Measurements from ENCODE around the gene MIS18A.
"Not testable (repeated sequence)": the region's sequence is repeated elsewhere in the genome, so short reads cannot be mapped to it uniquely, and the experiment has no call there.

The MIS18A gene

GRCh38 chr21:32303385-32303784 is 24.5 kb upstream of the MIS18A start:
- DNase-seq, result no peak

GRCh38 chr21:32302560-32302959 is 23.7 kb upstream of the MIS18A start:
- DNase-seq, result no peak

DNA sequence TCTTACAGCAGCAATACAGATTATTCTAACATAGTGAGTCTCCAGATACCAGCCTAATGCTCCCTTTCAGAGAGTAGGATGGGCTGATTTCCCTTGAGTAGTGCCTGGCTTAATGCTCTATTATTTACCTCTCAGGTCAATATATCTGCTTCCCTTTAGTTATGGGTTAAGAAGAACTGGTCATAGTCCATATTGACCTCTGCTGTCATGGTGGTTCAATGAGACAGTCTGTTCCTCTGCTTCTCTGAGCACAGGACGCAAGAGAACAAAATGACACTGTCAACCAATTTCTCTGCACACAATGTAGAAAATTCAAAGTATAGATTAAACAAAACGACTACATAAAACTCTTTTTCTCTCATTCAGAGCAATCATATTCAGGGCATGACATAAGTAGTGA is 22.7 kb upstream of the MIS18A start:
- no peak for DNase-seq

GRCh38 chr21:32300117-32300681 is 21.4 kb upstream of the MIS18A start:
- DNase-seq, result no peak

DNA sequence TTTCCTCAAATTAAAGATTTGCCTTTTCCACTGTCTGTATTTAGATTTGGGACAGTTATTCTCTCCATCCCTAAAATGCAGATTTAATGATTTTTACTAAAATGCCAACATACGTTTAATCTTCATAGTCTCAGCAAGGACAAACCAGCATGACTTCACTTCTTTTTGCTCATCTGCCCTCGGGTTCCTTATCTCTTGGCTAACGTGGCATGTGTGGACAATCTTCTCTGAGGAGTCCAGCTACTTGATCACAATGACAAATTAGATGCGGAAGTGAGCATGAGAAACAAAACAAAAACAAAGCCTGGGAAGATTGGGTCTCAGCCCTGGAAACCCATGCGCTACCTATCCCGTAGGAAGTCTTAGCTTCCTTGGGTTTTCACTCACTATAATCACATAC is 20.8 kb upstream of the MIS18A start:
- no peak for DNase-seq

DNA sequence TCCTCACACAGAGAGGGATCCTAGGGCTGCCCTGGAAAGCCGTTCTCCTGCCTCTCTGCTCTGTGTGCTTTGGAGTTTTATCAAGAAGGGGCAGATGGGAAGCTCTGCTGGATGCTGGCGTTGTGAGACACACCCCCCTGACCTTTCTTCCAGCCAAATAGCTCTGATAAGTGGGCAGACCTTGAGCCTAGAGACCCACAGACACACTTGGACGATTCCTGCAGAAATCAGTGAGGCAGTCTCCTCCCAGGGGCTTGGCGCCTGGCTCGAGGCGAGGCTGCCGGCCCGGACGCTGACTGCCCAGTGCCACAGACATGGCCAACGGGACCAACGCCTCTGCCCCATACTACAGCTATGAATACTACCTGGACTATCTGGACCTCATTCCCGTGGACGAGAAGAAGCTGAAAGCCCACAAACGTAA is 19.8 kb upstream of the MIS18A start, which contains the start of gene MRAP:
TSS of gene MRAP (plus strand) at position 198 of the 424 bp plus-strand sequence. CDS start at position 315, 117 bp downstream.
- DNase-seq, result no peak

- DNase-seq, result no peak
Observed at GRCh38 chr21:32298148-32298559, 19.3 kb upstream of the MIS18A start.

DNA sequence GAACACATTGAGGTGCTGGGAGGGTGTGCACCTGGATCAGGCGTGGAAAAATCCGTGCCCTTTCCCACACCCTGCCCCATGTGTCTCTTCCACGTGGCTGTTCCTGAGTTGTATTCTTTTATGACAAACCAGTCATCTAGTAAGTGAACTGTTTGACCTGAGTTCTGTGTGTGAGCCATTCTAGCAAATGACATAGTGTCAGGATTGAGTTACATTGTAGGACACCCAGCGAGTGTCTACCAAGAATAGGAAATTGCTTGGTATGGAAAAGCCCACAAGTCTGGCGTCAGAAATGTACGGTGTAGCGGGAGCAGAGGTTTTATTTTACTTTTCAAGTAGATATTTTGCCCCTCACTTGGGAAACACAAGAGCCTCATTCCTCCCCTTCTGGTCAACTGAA is 18.6 kb upstream of the MIS18A start:
- DNase-seq, result no peak

DNA sequence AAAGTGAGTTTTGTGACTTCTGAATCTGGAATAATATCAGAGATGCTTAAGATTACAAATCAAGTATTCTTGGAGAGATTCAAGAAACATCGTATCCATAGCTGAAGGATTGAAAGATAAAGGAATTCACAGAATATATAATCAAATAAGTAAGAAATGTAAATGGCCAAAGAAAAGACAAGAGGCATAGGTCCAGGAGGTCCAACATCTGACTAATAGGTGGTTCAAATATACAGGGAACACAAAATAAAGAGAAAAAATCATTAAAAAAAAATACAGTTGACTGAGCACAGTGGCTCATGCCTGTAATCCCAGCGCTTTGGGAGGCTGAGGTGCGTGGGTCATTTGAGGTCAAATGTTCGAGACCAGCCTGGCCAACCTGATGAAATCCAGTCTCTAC is 6.6 kb upstream of the MIS18A start:
- no peak for DNase-seq

GRCh38 chr21:32282992-32283391 is 4.1 kb upstream of the MIS18A start:
- DNase-seq, result no peak

GRCh38 chr21:32281531-32281930 is 2.7 kb upstream of the MIS18A start:
- DNase-seq, result no peak

- no peak for DNase-seq
Observed at GRCh38 chr21:32279377-32279680, 480 bp upstream of the MIS18A start.

DNA sequence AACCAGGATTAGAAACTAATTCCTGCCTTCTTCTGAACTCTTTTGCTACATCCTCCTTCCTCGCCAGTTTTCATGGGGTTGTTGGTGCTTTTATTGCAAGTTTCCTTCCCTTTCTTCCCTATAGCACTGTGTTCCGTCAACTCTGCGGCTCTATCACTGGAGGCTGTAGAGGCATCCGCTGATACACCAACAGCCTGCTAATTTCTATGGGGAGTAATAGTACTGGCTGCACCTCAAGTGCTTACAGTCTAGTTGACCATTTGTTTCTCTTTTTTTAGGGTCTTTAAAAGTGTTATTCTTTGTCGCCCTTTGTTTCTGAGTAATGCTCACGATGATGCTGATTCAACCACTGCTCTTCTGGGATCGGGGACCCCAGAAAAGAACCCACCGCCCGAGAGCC is 746 bp downstream of the MIS18A start:
- peak; percentile 30 for DNase-seq

- no peak for DNase-seq
Observed at GRCh38 chr21:32276671-32277070, 2.2 kb downstream of the MIS18A start.

GRCh38 chr21:32270748-32271147 is 8.1 kb downstream of the MIS18A start:
- no peak for DNase-seq

DNA sequence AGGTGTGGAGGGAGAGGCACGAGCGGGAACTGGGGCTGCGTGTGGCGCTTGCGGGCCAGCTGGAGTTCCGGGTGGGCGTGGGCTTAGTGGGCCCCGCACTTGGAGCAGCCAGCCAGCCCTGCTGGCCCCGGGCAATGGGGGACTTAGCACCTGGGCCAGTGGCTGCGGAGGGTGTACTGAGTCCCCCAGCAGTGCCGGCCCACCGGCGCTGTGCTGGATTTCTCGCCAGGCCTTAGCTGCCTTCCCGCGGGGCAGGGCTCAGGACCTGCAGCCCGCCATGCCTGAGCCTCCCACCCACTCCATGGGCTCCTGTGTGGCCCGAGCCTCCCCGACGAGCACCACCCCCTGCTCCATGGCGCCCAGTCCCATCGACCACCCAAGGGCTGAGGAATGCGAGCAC is 13.5 kb downstream of the MIS18A start:
- DNase-seq, result not testable (repeated sequence)

DNA sequence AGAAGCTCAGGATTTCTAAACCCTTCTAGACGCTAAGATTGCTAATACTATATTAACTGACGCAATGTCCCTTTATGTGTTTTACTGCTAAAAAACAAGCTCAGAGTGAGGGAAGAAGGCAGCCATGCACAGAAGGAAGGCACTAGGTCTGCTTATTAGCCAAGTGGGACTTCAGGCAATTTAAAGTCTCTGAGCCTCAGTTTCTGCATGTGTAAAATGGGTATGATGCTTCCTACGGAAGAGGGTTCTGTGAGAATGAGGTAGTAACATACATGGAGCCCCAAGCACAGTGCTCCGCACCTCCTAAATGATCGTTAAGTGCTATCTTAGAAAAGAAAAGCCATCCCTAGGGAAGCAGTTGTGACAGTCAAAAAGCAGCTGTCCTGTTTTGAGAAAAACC is 16.9 kb downstream of the MIS18A start:
- DNase-seq, result no peak

- DNase-seq, result no peak
Observed at GRCh38 chr21:32260130-32260529, 18.7 kb downstream of the MIS18A start.

- DNase-seq, result not testable (repeated sequence)
Observed at GRCh38 chr21:32258786-32259048, 20.1 kb downstream of the MIS18A start.

DNA sequence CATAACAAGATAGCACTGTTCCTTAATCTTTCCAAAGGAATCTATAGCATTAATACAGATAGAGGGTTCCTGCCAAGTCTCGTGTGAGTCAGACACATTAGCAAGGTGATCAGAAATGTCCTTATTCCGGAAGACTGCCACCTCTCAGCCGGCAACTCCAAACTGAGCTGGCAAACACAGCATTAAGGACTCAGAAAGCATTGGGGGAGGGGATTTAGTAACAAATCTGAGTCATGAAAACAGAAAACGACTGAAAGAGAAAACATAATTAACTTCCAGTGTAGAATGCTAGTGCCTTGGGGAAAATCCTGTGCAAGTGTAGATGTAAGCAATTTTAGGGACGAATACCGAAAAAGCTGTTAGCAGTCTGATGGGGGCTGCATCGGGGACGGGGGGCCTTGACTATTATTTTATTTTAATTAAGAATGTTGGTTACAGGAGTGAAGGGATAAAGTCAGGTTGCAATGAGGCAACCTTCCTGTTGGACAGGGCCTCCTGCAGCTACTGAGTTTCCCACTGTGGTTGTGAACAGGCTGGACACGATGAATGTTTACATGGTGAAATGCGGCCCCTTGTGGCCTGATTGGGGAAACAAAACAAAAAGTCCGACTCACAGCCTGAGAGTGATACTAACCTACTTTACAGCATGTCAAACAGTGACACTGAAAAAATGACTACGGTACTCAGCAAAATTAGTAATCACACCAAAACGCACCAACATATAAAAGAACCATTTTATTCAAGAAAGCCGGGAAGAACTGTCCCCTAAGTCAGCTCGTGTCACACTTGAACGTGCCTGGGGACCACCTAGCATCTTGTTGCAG is 20.7 kb downstream of the MIS18A start:
- DNase-seq, result peak; percentile 84

DNA sequence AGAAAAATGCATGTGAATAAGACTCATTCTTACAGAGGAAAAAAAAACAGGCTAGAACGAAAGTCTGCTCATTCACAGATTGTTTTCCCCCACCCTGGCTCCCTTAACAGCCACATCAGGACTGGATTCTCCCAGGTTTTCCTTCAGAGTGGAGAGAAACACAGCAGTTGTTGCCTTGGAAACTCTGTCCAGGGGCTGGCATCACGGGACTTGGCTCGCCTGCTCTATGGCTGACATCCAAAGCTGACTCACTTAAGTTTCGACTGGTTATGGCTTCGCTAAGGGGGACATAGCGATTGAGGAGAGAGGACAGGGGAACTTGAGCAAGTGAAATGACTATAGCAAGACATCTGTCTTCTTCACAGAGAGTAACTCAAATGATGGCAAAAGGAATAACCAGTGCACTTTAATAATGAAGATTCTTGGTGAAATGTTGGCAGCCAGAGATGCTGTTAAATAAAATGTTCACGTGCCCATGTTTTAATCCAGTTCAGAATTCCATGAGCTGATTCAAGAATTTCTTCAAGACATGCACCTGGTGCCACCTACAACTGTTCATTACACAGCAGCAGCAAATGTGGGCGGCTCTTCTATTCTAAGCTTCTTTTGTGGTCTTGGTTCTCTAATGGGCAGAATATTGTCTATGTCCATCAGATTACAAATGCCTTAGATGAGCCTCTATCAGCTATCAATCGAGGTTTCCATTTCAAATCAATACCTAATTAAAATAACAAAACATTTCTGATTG is 21.8 kb downstream of the MIS18A start:
- no peak for DNase-seq

- no peak for DNase-seq
Observed at GRCh38 chr21:32256251-32256650, 22.6 kb downstream of the MIS18A start.

DNA sequence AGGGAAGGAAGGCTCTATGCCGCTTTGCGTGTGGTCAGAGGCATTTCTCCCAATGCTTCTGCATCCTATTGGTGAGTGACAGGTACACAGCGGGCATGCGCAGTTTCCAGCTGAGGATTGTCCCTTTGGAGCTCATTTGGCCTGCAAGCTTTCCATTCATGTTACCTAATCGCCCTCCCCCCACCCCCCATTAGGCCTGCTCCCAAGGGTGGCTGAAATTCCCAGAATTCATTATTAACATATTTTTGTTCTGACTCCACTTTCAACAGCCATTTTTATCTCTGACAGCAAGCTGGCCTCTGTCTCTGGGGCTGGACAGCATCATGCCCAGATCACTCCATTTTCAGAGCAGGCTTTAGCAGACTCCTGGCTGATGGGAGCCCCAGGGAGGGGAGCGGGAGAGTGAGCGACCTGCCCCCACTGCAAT is 25.6 kb downstream of the MIS18A start:
- no peak for DNase-seq

- no peak for DNase-seq
Observed at GRCh38 chr21:32252136-32252535, 26.7 kb downstream of the MIS18A start.
